NB4 (cell line): ENCODE results near the gene CBFA2T3.

Source experiments
- MAX ChIP-seq: IDR thresholded peaks from 2 replicates; pipeline ENCODE4 v1.6.1; 2011; ENCODE audit warnings: low read depth, low read length
- POLR2A ChIP-seq: IDR thresholded peaks from 2 replicates; pipeline ENCODE4 v1.6.1; 2011; ENCODE audit warnings: mild to moderate bottlenecking; ENCODE audit not compliant: insufficient read length; ENCODE audit errors: extremely low read depth

DNA sequence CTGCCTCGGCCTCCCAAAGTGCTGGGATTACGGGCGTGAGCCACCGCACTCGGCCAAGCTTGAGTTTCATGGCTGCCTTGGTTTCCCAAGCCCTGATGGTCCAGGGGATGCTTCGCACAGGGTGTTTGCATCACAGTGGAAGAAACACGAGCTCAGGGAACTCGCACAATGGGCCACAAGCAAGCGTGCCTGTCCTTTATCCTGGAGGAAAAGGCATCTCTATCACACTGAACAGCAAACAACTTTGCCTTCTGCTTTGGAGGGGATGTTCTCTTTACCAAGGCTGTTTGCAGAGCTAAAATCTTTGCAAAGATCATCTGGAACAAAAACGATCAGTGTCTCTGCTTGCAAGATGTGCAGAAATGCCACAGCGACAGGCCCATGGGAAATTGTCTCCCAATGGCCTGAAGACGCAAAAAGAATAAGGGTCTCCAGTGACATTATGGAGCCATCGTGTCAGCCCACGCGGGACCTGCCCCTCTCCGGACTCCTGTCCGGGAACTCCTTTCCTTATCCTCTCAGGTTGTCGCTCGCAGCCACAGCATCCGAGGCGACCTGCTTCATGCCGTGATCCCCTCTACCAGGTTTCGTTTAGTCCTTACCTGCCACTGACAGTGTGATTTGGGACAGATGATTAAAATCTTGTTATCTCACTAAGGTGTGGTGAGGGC, 44.1 kb upstream of the CBFA2T3 start:
- TF ChIP-seq POLR2A: no peak
- no peak for TF ChIP-seq MAX
